Sciatic nerve (tissue), 2 donors: ENCODE measurements around the gene HOMEZ. TPM values are rescaled to one million over a fixed set of nuclear protein-coding genes. Genes with fewer than 3 reads are reported as not detected.
"Not testable (repeated sequence)": the region's sequence is repeated elsewhere in the genome, so short reads cannot be mapped to it uniquely, and the experiment has no call there.

Experiments
- ATAC-seq: fragments of 200-7000 bp; cut with Tn5 transposase; one replicate; pipeline ENCODE4 v1.9.1; 2020; ENCODE audit warnings: mild to moderate bottlenecking, moderate library complexity
- DNase-seq: peaks from one replicate; pipeline ENCODE4 v3.0.0-alpha.2; 2020; ENCODE audit warnings: low spot score
- intact Hi-C: fragments of 100-400 bp; cut with DNase I; formaldehyde crosslinking; loops from one replicate; pipeline ENCODE4 v1.14.2; 2022
- total RNA-seq: library from RNA; stranded (reverse); fragmentation: NEBNext Ultra II Directional; extraction: Animal tissue kit (Norgen Biotek cat#: 25700); gene quantifications from one replicate; pipeline ENCODE4 v1.2.1, GENCODE V29; 2021
- donor health status: DM: no; HTN: no; CAD: no.
- donor health status: DM: no; HTN: no; CAD: no.

HOMEZ gene
- total RNA-seq, 1 donor from 2014 or later = 8.3 TPM

GRCh38 chr14:23294734-23295561 is 9.0 kb upstream of the HOMEZ start:
- peak; percentile 76 for ATAC-seq
- intact Hi-C loops = no loop called here
- no peak for DNase-seq

- intact Hi-C loops = no loop called here
- no peak for DNase-seq
- ATAC-seq = no peak
These were observed 1.1 kb upstream of the HOMEZ start for GRCh38 chr14:23286902-23287479.

- ATAC-seq (peak; percentile 2), DNase-seq (no peak)
- intact Hi-C loops = no loop called here
These were observed 357 bp downstream of the HOMEZ start for GRCh38 chr14:23285530-23286019.

GRCh38 chr14:23284654-23285529 is 1.0 kb downstream of the HOMEZ start:
- peak; percentile 27 for ATAC-seq
- no peak for DNase-seq
- intact Hi-C loops = no loop called here

GRCh38 chr14:23281247-23281646 is 4.7 kb downstream of the HOMEZ start:
- no peak for ATAC-seq
- intact Hi-C loops = no loop called here
- DNase-seq = no peak

GRCh38 chr14:23277928-23278327 is 8.0 kb downstream of the HOMEZ start:
- intact Hi-C loops, ATAC-seq, DNase-seq: not testable (repeated sequence)

- intact Hi-C loops = no loop called here
- ATAC-seq = no peak
- no peak for DNase-seq
These were observed 8.7 kb downstream of the HOMEZ start for GRCh38 chr14:23277189-23277588.

GRCh38 chr14:23275412-23275811 is 10.5 kb downstream of the HOMEZ start:
- DNase-seq (no peak), ATAC-seq (no peak)
- intact Hi-C loops = no loop called here

GRCh38 chr14:23269193-23269592 is 16.7 kb downstream of the HOMEZ start:
- no peak for DNase-seq
- intact Hi-C loops = no loop called here
- no peak for ATAC-seq

- ATAC-seq, intact Hi-C loops: not testable (repeated sequence)
These were observed 25.1 kb downstream of the HOMEZ start for GRCh38 chr14:23260849-23261248.

GRCh38 chr14:23259426-23259825 is 26.5 kb downstream of the HOMEZ start:
- no peak for DNase-seq
- ATAC-seq = no peak
- intact Hi-C loops = no loop called here

More at GRCh38 chr14:23260849-23261248, 25.1 kb downstream of the HOMEZ start:
- DNase-seq = not testable (repeated sequence)

GRCh38 chr14:23258256-23258655 is 27.7 kb downstream of the HOMEZ start:
- DNase-seq (no peak), ATAC-seq (no peak)
- intact Hi-C loops = no loop called here

GRCh38 chr14:23252420-23253333 is 33.3 kb downstream of the HOMEZ start:
- ATAC-seq = no peak
- intact Hi-C loops = no loop called here
- DNase-seq = no peak

- intact Hi-C loops = no loop called here
- ATAC-seq = no peak
- DNase-seq = no peak
These were observed 33.9 kb downstream of the HOMEZ start for GRCh38 chr14:23252006-23252405.

- intact Hi-C loops = no loop called here
- DNase-seq = no peak
- no peak for ATAC-seq
These were observed 36.1 kb downstream of the HOMEZ start for GRCh38 chr14:23249824-23250223.

GRCh38 chr14:23248601-23249000 is 37.3 kb downstream of the HOMEZ start:
- DNase-seq (no peak), ATAC-seq (no peak)
- intact Hi-C loops = no loop called here

- DNase-seq = no peak
- intact Hi-C loops = no loop called here
- ATAC-seq = no peak
These were observed 40.6 kb downstream of the HOMEZ start for GRCh38 chr14:23245282-23245681.

- ATAC-seq = no peak
- intact Hi-C loops = no loop called here
- no peak for DNase-seq
These were observed 42.9 kb downstream of the HOMEZ start for GRCh38 chr14:23243066-23243465.
